Vagina (tissue), 2 donors: ENCODE results near the gene WDR89. TPM values are rescaled to one million over a fixed set of nuclear protein-coding genes. Genes with fewer than 3 reads are reported as not detected.

Source experiments
- DNase-seq, 2 donors: peaks; one replicate each; pipeline ENCODE4 v3.0.0-alpha.2; 2017; ENCODE audit errors: extremely low spot score in 2 of 2
- H3K27ac ChIP-seq: fragments of 200-600 bp; sonication (generic); one replicate; pipeline ENCODE4 v1.5.1; 2019
- H3K27me3 ChIP-seq: fragments of 200-600 bp; sonication (generic); one replicate; pipeline ENCODE4 v1.5.1; 2019
- H3K36me3 ChIP-seq, 2 donors: fragments of 200-600 bp; sonication (generic); one replicate each; pipeline ENCODE4 v1.5.1; 2017 to 2019
- H3K4me1 ChIP-seq: fragments of 200-600 bp; sonication (generic); one replicate; pipeline ENCODE4 v1.5.1; 2019
- H3K4me3 ChIP-seq, 2 donors: fragments of 200-600 bp; sonication (generic); 1 replicate in 1 of 2; 2 replicates in 1 of 2; pipeline ENCODE4 v1.5.1; 2016 to 2019
- H3K9me3 ChIP-seq: fragments of 200-600 bp; sonication (generic); one replicate; pipeline ENCODE4 v1.5.1; 2019
- CTCF ChIP-seq, 3 experiments: fragments of 450-650 bp in 2 of 3; fragments of 200-600 bp in 1 of 3; sonication (generic) in 1 of 3; IDR thresholded peaks; one replicate each; pipeline ENCODE4 v1.5.1; 2017 to 2019; ENCODE audit warnings: antibody characterized with exemption in 3 of 3, mild to moderate bottlenecking in 2 of 3, moderate library complexity in 2 of 3
- POLR2A ChIP-seq, 2 donors: fragments of 450-650 bp; IDR thresholded peaks; one replicate each; pipeline ENCODE4 v1.6.1; 2017; ENCODE audit warnings: antibody characterized with exemption in 2 of 2, mild to moderate bottlenecking in 2 of 2, moderate library complexity in 2 of 2
- POLR2AphosphoS5 ChIP-seq, 2 donors: sonication (generic); formaldehyde crosslinking; IDR thresholded peaks; one replicate each; pipeline ENCODE4 v1.9.0; 2017; ENCODE audit warnings: antibody characterized with exemption in 2 of 2, mild to moderate bottlenecking in 2 of 2, low read depth in 1 of 2; ENCODE audit not compliant: insufficient read depth in 1 of 2
- intact Hi-C: fragments of 100-400 bp; cut with DNase I; formaldehyde crosslinking; loops from one replicate; pipeline ENCODE4 v1.15.1; 2023
- total RNA-seq: library from RNA; depleted of rRNA; stranded (reverse); fragments of >200 nt; gene quantifications from one replicate; pipeline ENCODE4 v1.2.3, GENCODE V29; 2016

Gene WDR89
- total RNA-seq, 1 donor from 2014 or later: 7.4 TPM

GRCh38 chr14:63682727-63683593, 41.3 kb upstream of the WDR89 start:
- intact Hi-C loops: no loop called here
- TF ChIP-seq CTCF (IDR thresholded peaks at IDR 0.05): no peak
- DNase-seq: no peak
- H3K4me3 ChIP-seq: no peak overlapping the region
- no peaks in the 10 kb centered on the region for H3K4me1 ChIP-seq
- peaks cover 0 to 3% of the 10 kb centered on the region in 2 donors for H3K36me3 ChIP-seq
- no peaks in the 10 kb centered on the region for H3K27me3 ChIP-seq
- H3K9me3 ChIP-seq: no peaks in the 10 kb centered on the region
- no peak overlapping the region for H3K27ac ChIP-seq

DNA sequence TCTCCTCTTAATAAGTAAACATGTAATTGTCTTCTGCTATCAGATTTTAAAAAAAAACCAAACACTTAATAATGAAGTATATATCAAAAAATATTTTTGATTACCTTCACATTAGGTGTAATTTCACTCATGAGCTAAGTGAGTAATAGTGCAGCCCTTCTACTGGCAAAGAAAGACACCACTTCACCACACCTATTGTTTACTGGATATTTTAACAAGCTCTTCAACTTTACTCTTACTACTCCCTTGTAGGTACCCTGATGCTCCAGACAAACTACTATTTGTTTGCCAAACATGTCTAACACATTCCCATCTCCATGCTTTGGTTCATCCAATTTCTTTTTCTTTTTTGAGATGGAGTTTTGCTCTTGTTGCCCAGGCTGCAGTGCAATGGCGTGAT, 36.9 kb upstream of the WDR89 start:
- Histone ChIP-seq H3K27me3 (no peaks in the 10 kb centered on the region), H3K9me3 (no peaks in the 10 kb centered on the region), H3K36me3 (no peaks in the 10 kb centered on the region), H3K27ac (no peak overlapping the region), H3K4me1 (no peaks in the 10 kb centered on the region), H3K4me3 (no peak overlapping the region)
- no peak for DNase-seq
- TF ChIP-seq CTCF (IDR thresholded peaks at IDR 0.05) (no peak), POLR2A (IDR thresholded peaks at IDR 0.05) (no peak), POLR2AphosphoS5 (IDR thresholded peaks at IDR 0.05; ENCODE audit: insufficient read depth in 1 of 2, low read depth in 1 of 2) (no peak)
- intact Hi-C loops: no loop called here

- Histone ChIP-seq H3K4me3 (no peak overlapping the region), H3K9me3 (no peaks in the 10 kb centered on the region), H3K27me3 (no peaks in the 10 kb centered on the region), H3K27ac (no peak overlapping the region), H3K36me3 (no peaks in the 10 kb centered on the region), H3K4me1 (peaks cover under 1% of the 10 kb centered on the region)
- intact Hi-C loops: no loop called here
- no peak for DNase-seq
- TF ChIP-seq POLR2AphosphoS5 (IDR thresholded peaks at IDR 0.05; ENCODE audit: insufficient read depth in 1 of 2, low read depth in 1 of 2) (peak in 1 of 2 donors; percentile 85), POLR2A (IDR thresholded peaks at IDR 0.05) (no peak)
Measured at GRCh38 chr14:63677891-63678379, 36.3 kb upstream of the WDR89 start.

DNA sequence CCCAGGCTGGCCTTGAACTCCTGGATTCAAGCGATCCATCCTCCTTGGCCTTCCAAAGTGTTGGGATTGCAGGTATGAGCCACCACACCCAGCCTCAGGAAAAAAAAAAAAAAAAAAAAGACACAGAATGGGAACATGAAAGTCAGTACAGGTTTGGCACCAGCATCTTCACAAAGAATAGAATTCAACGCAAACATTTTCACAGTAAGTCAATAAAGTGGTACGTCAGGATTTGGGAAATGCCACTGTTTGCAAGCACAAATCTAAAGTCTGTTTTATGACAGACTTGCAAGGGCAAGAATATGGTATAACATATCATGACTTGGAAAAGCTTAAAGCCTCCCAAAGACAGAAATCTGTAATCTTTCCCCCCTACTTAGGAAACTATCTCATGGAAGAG, 34.9 kb upstream of the WDR89 start:
- H3K36me3 ChIP-seq: no peaks in the 10 kb centered on the region
- intact Hi-C loops: no loop called here

DNA sequence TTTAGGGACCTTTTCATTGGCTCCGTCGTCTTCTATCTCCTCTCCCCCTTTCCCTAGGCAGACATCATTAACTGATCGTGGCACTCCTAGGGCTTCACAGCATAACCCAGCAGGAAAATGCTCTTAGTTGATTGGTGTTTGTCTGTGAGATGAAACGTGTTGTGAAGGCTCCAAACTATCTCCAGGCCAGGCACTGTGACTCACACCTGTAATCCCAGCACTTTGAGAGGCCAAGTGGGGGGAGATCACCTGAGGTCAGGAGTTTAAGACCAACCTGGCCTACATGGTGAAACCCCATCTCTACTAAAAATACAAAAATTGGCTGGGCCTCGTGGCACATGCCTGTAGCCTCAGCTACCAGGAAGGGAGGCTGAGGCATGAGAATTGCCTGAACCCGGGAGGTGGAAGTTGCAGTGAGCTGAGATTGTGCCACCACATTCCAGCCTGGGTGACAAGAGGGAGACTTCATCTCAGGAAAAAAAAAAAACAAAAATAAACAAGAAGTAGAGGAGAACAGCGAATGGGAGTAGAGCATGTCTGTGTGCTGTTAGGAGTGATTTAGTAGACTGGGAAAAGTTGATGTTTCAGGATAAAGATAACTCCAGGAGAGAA, 32.3 kb upstream of the WDR89 start:
- Histone ChIP-seq H3K4me3 (no peak overlapping the region), H3K36me3 (no peaks in the 10 kb centered on the region), H3K9me3 (no peaks in the 10 kb centered on the region), H3K27me3 (no peaks in the 10 kb centered on the region), H3K27ac (no peak overlapping the region), H3K4me1 (peaks cover 11% of the 10 kb centered on the region)
- DNase-seq: no peak
- intact Hi-C loops: no loop called here
- no peak for TF ChIP-seq CTCF (IDR thresholded peaks at IDR 0.05)
- TF ChIP-seq POLR2AphosphoS5 (IDR thresholded peaks at IDR 0.05; ENCODE audit: insufficient read depth in 1 of 2, low read depth in 1 of 2): no peak
- TF ChIP-seq POLR2A (IDR thresholded peaks at IDR 0.05): no peak

More for the DNA sequence above, 34.9 kb upstream of the WDR89 start:
- Histone ChIP-seq H3K27me3 (no peaks in the 10 kb centered on the region), H3K4me1 (peaks cover 11% of the 10 kb centered on the region), H3K4me3 (no peak overlapping the region), H3K27ac (no peak overlapping the region), H3K9me3 (no peaks in the 10 kb centered on the region)
- no peak for TF ChIP-seq POLR2AphosphoS5 (IDR thresholded peaks at IDR 0.05; ENCODE audit: insufficient read depth in 1 of 2, low read depth in 1 of 2)
- no peak for TF ChIP-seq CTCF (IDR thresholded peaks at IDR 0.05)
- no peak for TF ChIP-seq POLR2A (IDR thresholded peaks at IDR 0.05)
- DNase-seq: no peak
